GM23338 (cell line): ENCODE results near the gene HDAC9. TPM values are rescaled to one million over a fixed set of nuclear protein-coding genes. Genes with fewer than 3 reads are reported as not detected.
A peak's percentile ranks its signal among the peaks of the same experiment; 100 is the strongest.

ENCODE experiments used
- ATAC-seq: fragments of 200-7000 bp; cut with Tn5 transposase; 3 replicates; pipeline ENCODE4 v1.9.1; 2020
- DNase-seq: peaks from one replicate; pipeline ENCODE4 v3.0.0-alpha.2; 2015; ENCODE audit warnings: low spot score
- H2AFZ ChIP-seq: fragments of 200-600 bp; sonication (generic); 2 replicates; pipeline ENCODE4 v1.8.0; 2016; ENCODE audit warnings: antibody characterized with exemption, mild to moderate bottlenecking, moderate library complexity
- H3F3A ChIP-seq: fragments of 200-600 bp; sonication (generic); replicated peaks from 2 replicates; pipeline ENCODE4 v1.8.0; 2017; ENCODE audit warnings: antibody characterized with exemption, mixed run types, low read depth
- H3K27ac ChIP-seq: fragments of 200-600 bp; sonication (generic); 2 replicates; pipeline ENCODE4 v1.6.1; 2016; ENCODE audit warnings: low read depth
- H3K27me3 ChIP-seq: fragments of 200-600 bp; sonication (generic); 2 replicates; pipeline ENCODE4 v1.8.0; 2016; ENCODE audit warnings: mild to moderate bottlenecking, mixed run types, moderate library complexity; ENCODE audit not compliant: insufficient read depth
- H3K36me3 ChIP-seq: fragments of 200-600 bp; sonication (generic); 2 replicates; pipeline ENCODE4 v1.8.0; 2016; ENCODE audit warnings: mild to moderate bottlenecking; ENCODE audit not compliant: insufficient read depth
- H3K4me1 ChIP-seq: fragments of 200-600 bp; sonication (generic); 2 replicates; pipeline ENCODE4 v1.8.0; 2016; ENCODE audit warnings: mild to moderate bottlenecking, moderate library complexity; ENCODE audit not compliant: insufficient read depth
- H3K4me2 ChIP-seq: fragments of 200-600 bp; sonication (generic); 2 replicates; pipeline ENCODE4 v1.7.1; 2017; ENCODE audit warnings: mixed run types
- H3K4me3 ChIP-seq: fragments of 200-600 bp; sonication (generic); 2 replicates; pipeline ENCODE4 v1.6.1; 2016; ENCODE audit warnings: mixed run types
- H3K79me2 ChIP-seq: fragments of 200-600 bp; sonication (generic); replicated peaks from 2 replicates; pipeline ENCODE4 v1.8.0; 2017; ENCODE audit warnings: mild to moderate bottlenecking; ENCODE audit not compliant: insufficient read depth
- H3K9me2 ChIP-seq: fragments of 200-600 bp; sonication (generic); 2 replicates; pipeline ENCODE4 v1.8.0; 2017; ENCODE audit not compliant: insufficient read depth
- H4K20me1 ChIP-seq: fragments of 200-600 bp; sonication (generic); replicated peaks from 2 replicates; pipeline ENCODE4 v1.8.0; 2017; ENCODE audit warnings: mild to moderate bottlenecking; ENCODE audit not compliant: insufficient read depth
- H3K27ac Mint-ChIP-seq: 2 replicates; pipeline ENCODE4 v1.8.0; 2020; ENCODE audit warnings: inconsistent platforms, mild to moderate bottlenecking, moderate library complexity, mixed read lengths
- H3K27me3 Mint-ChIP-seq: 3 replicates; pipeline ENCODE4 v1.8.0; 2022; ENCODE audit warnings: low read depth, mild to moderate bottlenecking, moderate library complexity, mixed read lengths, inconsistent platforms; ENCODE audit not compliant: insufficient read depth, poor library complexity
- H3K36me3 Mint-ChIP-seq: 3 replicates; pipeline ENCODE4 v1.8.0; 2021; ENCODE audit warnings: low read depth, mild to moderate bottlenecking, inconsistent platforms, moderate library complexity, mixed read lengths
- H3K4me1 Mint-ChIP-seq: 3 replicates; pipeline ENCODE4 v1.8.0; 2020; ENCODE audit warnings: mild to moderate bottlenecking, inconsistent platforms, mixed read lengths
- H3K4me3 Mint-ChIP-seq: 3 replicates; pipeline ENCODE4 v1.8.0; 2021; ENCODE audit warnings: moderate library complexity, mild to moderate bottlenecking, inconsistent platforms, mixed read lengths
- H3K9me3 Mint-ChIP-seq: 3 replicates; pipeline ENCODE4 v1.8.0; 2020; ENCODE audit warnings: moderate library complexity, mild to moderate bottlenecking, inconsistent platforms, mixed read lengths
- CREB1 ChIP-seq: fragments of 250-450 bp; sonication (Bioruptor Pico); IDR thresholded peaks from 2 replicates; pipeline ENCODE4 v1.5.0; 2020; ENCODE audit warnings: low read depth, mild to moderate bottlenecking, moderate library complexity
- EZH2phosphoT487 ChIP-seq: fragments of 200-600 bp; sonication (generic); IDR thresholded peaks from one replicate; pipeline ENCODE4 v1.8.1; 2018; ENCODE audit warnings: antibody characterized with exemption; ENCODE audit not compliant: unreplicated experiment
- NANOG ChIP-seq: IDR thresholded peaks from 2 replicates; pipeline ENCODE4 v1.6.1; 2016; ENCODE audit warnings: antibody characterized with exemption, borderline replicate concordance
- STAT1 ChIP-seq: IDR thresholded peaks from one replicate; pipeline ENCODE4 v1.6.1; 2016; ENCODE audit warnings: antibody characterized with exemption; ENCODE audit not compliant: unreplicated experiment
- ZNF114 ChIP-seq: fragments of 250-450 bp; sonication (Bioruptor Pico); IDR thresholded peaks from 2 replicates; pipeline ENCODE4 v1.5.0; 2020; ENCODE audit warnings: mild to moderate bottlenecking, moderate library complexity
- polyA plus RNA-seq: library from polyadenylated mRNA; unstranded; fragments of >200 nt; fragmentation: Nextera tagmentation; extraction: Ambion mirVana; gene quantifications from 2 replicates; pipeline ENCODE4 v1.2.1, GENCODE V29; 2016
- total RNA-seq: library from RNA; depleted of rRNA; stranded (reverse); fragments of >200 nt; shearing (Covaris generic); gene quantifications from 2 replicates; pipeline ENCODE4 v1.2.3, GENCODE V29; 2014
- TF ChIP-seq, protein P1 (sequence below): fragments of 250-450 bp; sonication (Bioruptor Pico); IDR thresholded peaks from 2 replicates; pipeline ENCODE4 v1.5.0; 2020; ENCODE audit warnings: mild to moderate bottlenecking, moderate library complexity

The HDAC9 gene
- total and polyA plus RNA-seq, 2 experiments from 2014 or later, result 8.3 to 18.5 TPM

DNA sequence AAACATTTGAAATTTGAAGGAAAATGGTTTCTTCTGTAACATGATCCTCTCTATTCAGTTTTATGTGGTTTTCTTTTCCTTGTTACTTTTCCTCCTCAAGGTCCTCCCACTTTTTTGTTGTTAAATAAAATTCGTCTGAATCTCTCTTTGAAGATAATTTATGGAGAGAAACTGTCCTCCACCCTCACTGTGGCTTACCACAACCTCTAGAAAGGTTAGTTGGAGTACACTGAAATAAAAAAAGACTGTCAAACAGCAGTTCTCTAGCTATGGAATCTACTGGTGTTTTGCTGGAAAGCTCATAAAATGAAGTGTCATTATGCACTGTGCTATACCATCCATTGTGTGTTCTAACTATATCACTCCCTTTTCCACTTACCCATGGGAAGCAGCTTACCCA lies 189.4 kb downstream of the HDAC9 start (continued):
- TF ChIP-seq, protein P1, sequence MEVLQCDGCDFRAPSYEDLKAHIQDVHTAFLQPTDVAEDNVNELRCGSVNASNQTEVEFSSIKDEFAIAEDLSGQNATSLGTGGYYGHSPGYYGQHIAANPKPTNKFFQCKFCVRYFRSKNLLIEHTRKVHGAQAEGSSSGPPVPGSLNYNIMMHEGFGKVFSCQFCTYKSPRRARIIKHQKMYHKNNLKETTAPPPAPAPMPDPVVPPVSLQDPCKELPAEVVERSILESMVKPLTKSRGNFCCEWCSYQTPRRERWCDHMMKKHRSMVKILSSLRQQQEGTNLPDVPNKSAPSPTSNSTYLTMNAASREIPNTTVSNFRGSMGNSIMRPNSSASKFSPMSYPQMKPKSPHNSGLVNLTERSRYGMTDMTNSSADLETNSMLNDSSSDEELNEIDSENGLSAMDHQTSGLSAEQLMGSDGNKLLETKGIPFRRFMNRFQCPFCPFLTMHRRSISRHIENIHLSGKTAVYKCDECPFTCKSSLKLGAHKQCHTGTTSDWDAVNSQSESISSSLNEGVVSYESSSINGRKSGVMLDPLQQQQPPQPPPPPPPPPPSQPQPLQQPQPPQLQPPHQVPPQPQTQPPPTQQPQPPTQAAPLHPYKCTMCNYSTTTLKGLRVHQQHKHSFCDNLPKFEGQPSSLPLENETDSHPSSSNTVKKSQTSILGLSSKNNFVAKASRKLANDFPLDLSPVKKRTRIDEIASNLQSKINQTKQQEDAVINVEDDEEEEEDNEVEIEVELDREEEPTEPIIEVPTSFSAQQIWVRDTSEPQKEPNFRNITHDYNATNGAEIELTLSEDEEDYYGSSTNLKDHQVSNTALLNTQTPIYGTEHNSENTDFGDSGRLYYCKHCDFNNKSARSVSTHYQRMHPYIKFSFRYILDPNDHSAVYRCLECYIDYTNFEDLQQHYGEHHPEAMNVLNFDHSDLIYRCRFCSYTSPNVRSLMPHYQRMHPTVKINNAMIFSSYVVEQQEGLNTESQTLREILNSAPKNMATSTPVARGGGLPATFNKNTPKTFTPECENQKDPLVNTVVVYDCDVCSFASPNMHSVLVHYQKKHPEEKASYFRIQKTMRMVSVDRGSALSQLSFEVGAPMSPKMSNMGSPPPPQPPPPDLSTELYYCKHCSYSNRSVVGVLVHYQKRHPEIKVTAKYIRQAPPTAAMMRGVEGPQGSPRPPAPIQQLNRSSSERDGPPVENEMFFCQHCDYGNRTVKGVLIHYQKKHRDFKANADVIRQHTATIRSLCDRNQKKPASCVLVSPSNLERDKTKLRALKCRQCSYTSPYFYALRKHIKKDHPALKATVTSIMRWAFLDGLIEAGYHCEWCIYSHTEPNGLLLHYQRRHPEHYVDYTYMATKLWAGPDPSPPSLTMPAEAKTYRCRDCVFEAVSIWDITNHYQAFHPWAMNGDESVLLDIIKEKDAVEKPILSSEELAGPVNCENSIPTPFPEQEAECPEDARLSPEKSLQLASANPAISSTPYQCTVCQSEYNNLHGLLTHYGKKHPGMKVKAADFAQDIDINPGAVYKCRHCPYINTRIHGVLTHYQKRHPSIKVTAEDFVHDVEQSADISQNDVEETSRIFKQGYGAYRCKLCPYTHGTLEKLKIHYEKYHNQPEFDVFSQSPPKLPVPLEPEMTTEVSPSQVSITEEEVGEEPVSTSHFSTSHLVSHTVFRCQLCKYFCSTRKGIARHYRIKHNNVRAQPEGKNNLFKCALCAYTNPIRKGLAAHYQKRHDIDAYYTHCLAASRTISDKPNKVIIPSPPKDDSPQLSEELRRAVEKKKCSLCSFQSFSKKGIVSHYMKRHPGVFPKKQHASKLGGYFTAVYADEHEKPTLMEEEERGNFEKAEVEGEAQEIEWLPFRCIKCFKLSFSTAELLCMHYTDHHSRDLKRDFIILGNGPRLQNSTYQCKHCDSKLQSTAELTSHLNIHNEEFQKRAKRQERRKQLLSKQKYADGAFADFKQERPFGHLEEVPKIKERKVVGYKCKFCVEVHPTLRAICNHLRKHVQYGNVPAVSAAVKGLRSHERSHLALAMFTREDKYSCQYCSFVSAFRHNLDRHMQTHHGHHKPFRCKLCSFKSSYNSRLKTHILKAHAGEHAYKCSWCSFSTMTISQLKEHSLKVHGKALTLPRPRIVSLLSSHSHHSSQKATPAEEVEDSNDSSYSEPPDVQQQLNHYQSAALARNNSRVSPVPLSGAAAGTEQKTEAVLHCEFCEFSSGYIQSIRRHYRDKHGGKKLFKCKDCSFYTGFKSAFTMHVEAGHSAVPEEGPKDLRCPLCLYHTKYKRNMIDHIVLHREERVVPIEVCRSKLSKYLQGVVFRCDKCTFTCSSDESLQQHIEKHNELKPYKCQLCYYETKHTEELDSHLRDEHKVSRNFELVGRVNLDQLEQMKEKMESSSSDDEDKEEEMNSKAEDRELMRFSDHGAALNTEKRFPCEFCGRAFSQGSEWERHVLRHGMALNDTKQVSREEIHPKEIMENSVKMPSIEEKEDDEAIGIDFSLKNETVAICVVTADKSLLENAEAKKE (CRISPR knock-in tag), result no peak
- TF ChIP-seq CREB1 (CRISPR knock-in tag), result no peak

DNA sequence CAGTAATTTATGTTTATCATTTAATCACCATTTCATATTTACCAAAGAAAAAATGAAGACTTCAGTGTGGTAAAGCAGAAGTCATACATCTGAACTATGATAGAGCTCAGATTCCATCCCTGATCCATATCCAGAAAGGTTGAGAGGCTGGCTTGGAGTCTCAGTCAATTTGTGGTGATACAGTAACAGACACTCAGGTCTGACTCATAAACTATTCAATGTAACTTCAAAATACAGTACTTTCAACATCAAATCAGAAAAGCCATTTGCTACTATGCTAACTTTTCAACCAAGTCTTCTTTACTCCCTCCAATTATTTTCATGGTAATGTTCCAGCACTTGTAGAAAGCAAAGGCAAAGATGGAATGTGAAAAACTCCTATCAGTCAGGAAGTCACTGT lies 190.4 kb downstream of the HDAC9 start:
- no peaks in the 10 kb centered on the region for H3K36me3 ChIP-seq
- ATAC-seq, result no peak

DNA sequence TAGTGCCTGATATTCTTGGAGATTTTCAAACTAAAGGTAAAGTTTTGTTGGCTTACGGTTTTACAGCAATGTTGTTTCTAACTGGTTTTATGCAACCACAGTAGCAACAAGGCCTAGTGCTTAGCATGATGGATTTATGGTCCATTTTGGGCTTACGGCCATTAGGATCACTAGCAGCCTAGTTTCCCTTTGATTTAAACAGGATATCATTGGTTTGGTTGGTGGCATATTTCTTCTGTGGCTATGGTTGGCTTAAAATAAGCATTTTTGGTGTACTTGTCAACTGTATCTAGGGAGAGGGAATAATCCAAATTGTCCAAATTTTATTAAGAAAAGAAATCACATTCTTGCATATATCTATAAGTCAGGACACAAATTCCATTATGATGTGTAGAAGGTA lies 194.0 kb downstream of the HDAC9 start:
- Mint-ChIP-seq H3K4me3 (no peak overlapping the region), H3K27me3 (peaks cover 2% of the 10 kb centered on the region), H3K4me1 (peaks cover 6% of the 10 kb centered on the region; the same call in 2 of the 3 replicates), H3K27ac (no peak overlapping the region), H3K9me3 (no peaks in the 10 kb centered on the region), H3K36me3 (no peaks in the 10 kb centered on the region)
- H3K4me3 ChIP-seq, result no peak overlapping the region
- no peaks in the 10 kb centered on the region for H3K9me2 ChIP-seq
- H3F3A ChIP-seq, result no peaks in the 10 kb centered on the region
- H3K27ac ChIP-seq, result no peak overlapping the region
- ATAC-seq (no peak), DNase-seq (no peak)
- H3K4me1 ChIP-seq, result no peaks in the 10 kb centered on the region
- no peaks in the 10 kb centered on the region for H3K36me3 ChIP-seq
- no peaks in the 10 kb centered on the region for H4K20me1 ChIP-seq
- no peak overlapping the region for H3K4me2 ChIP-seq
- H2AFZ ChIP-seq, result no peak overlapping the region
- no peaks in the 10 kb centered on the region for H3K27me3 ChIP-seq
- H3K79me2 ChIP-seq, result no peaks in the 10 kb centered on the region
- TF ChIP-seq EZH2phosphoT487, result no peak
- TF ChIP-seq, protein P1 (CRISPR knock-in tag), result no peak
- TF ChIP-seq NANOG, result no peak

More for the DNA sequence above, 190.4 kb downstream of the HDAC9 start:
- no peaks in the 10 kb centered on the region for H3K9me2 ChIP-seq
- peaks cover 4% of the 10 kb centered on the region; the same call in 2 of the 3 replicates for H3K4me1 Mint-ChIP-seq
- H4K20me1 ChIP-seq, result no peaks in the 10 kb centered on the region
- no peak overlapping the region for H3K4me3 ChIP-seq
- no peaks in the 10 kb centered on the region for H3K27me3 ChIP-seq
- no peaks in the 10 kb centered on the region for H3F3A ChIP-seq
- H3K79me2 ChIP-seq, result no peaks in the 10 kb centered on the region
- no peak overlapping the region for H2AFZ ChIP-seq
- no peaks in the 10 kb centered on the region for H3K4me1 ChIP-seq
- peak; percentile 9 for DNase-seq
- H3K4me3 Mint-ChIP-seq, result no peak overlapping the region
- no peaks in the 10 kb centered on the region for H3K9me3 Mint-ChIP-seq
- TF ChIP-seq STAT1, result no peak
- TF ChIP-seq CREB1 (CRISPR knock-in tag), result no peak
- TF ChIP-seq ZNF114 (CRISPR knock-in tag), result no peak
- H3K4me2 ChIP-seq, result no peak overlapping the region
- H3K27ac Mint-ChIP-seq, result no peak overlapping the region
- peaks cover 2% of the 10 kb centered on the region for H3K27me3 Mint-ChIP-seq
- no peak overlapping the region for H3K27ac ChIP-seq
- H3K36me3 Mint-ChIP-seq, result no peaks in the 10 kb centered on the region
